BLaER1 treated with 17β-estradiol and CSF1 and Interleukin-3, amounts not matched to agents 10 nM and 100 nM (cell line): ENCODE measurements around the gene HJURP.

Source experiments
- H3K27ac ChIP-seq, 11 experiments: shearing (Covaris generic); formaldehyde crosslinking; 2 replicates each; pipeline ENCODE4 v1.8.1; 2022
- H3K27me3 ChIP-seq, 11 experiments: shearing (Covaris generic); formaldehyde crosslinking; 2 replicates each; pipeline ENCODE4 v1.8.1; 2022
- H3K36me3 ChIP-seq, 11 experiments: shearing (Covaris generic); formaldehyde crosslinking; 2 replicates each; pipeline ENCODE4 v1.8.1; 2022
- H3K4me1 ChIP-seq, 10 experiments: shearing (Covaris generic); formaldehyde crosslinking; 2 replicates each; pipeline ENCODE4 v1.8.1; 2022
- H3K4me2 ChIP-seq, 11 experiments: shearing (Covaris generic); formaldehyde crosslinking; 2 replicates each; pipeline ENCODE4 v1.8.1; 2022
- H3K4me3 ChIP-seq, 10 experiments: shearing (Covaris generic); formaldehyde crosslinking; 2 replicates each; pipeline ENCODE4 v1.8.1; 2022
- H3K9ac ChIP-seq, 11 experiments: shearing (Covaris generic); formaldehyde crosslinking; 2 replicates each; pipeline ENCODE4 v1.8.1; 2022
- H3K9me3 ChIP-seq, 11 experiments: shearing (Covaris generic); formaldehyde crosslinking; replicated peaks in 1 of 11; 2 replicates each; pipeline ENCODE4 v1.8.1; 2022
- H4K20me1 ChIP-seq, 11 experiments: shearing (Covaris generic); formaldehyde crosslinking; 2 replicates each; pipeline ENCODE4 v1.8.1; 2022
- Cebpa-rat ChIP-seq, 11 experiments: shearing (Covaris generic); IDR thresholded peaks; 2 replicates each; pipeline ENCODE4 v1.8.1; 2022

Gene HJURP

GRCh38 chr2:233852056-233852455 is 2.3 kb downstream of the HJURP start:
- Histone ChIP-seq H3K27ac (peak overlapping the region in 3 of 11 experiments; percentile 5 to 13 (median 10); a peak in 2 of 22 replicates), H4K20me1 (peaks cover 0 to 64% (median 50%) of the 10 kb centered on the region in 11 experiments; a peak in 16 of 22 replicates), H3K36me3 (peaks cover 0 to 65% (median 58%) of the 10 kb centered on the region in 11 experiments; a peak in 20 of 22 replicates)

GRCh38 chr2:233851169-233851568 is 3.2 kb downstream of the HJURP start:
- H3K4me1 ChIP-seq = peaks cover 23 to 71% (median 31%) of the 10 kb centered on the region in 10 experiments
- TF ChIP-seq Cebpa-rat (IDR thresholded peaks at IDR 0.05) = no peak

More at GRCh38 chr2:233852056-233852455, 2.3 kb downstream of the HJURP start:
- TF ChIP-seq Cebpa-rat (IDR thresholded peaks at IDR 0.05) = no peak
- H3K9ac ChIP-seq = peak overlapping the region in 9 of 11 experiments; percentile 25 to 95 (median 93); a peak in 14 of 22 replicates
- peaks cover 23 to 63% (median 26%) of the 10 kb centered on the region in 10 experiments for H3K4me1 ChIP-seq
- H3K9me3 ChIP-seq = peaks cover 0 to 13% (median 0%) of the 10 kb centered on the region in 11 experiments; a peak in 7 of 22 replicates
- peak overlapping the region; percentile 80 to 99 (median 92) for H3K4me2 ChIP-seq
- no peaks in the 10 kb centered on the region for H3K27me3 ChIP-seq
- H3K4me3 ChIP-seq = peak overlapping the region in 8 of 10 experiments; percentile 82 to 96 (median 88); a peak in 13 of 20 replicates

GRCh38 chr2:233850745-233851144 is 3.6 kb downstream of the HJURP start:
- peak overlapping the region in 1 of 11 experiments; percentile 0; a peak in 1 of 22 replicates for H3K4me2 ChIP-seq
- H3K4me1 ChIP-seq = peaks cover 23 to 71% (median 33%) of the 10 kb centered on the region in 10 experiments
- H3K27ac ChIP-seq = no peak overlapping the region
- H3K4me3 ChIP-seq = no peak overlapping the region
- peaks cover 0 to 78% (median 71%) of the 10 kb centered on the region in 11 experiments; a peak in 20 of 22 replicates for H3K36me3 ChIP-seq
- H3K9me3 ChIP-seq = peaks cover 0 to 7% (median 0%) of the 10 kb centered on the region in 11 experiments; a peak in 7 of 22 replicates
- no peak for TF ChIP-seq Cebpa-rat (IDR thresholded peaks at IDR 0.05)
- H4K20me1 ChIP-seq = peaks cover 0 to 77% (median 58%) of the 10 kb centered on the region in 11 experiments; a peak in 16 of 22 replicates
- no peaks in the 10 kb centered on the region for H3K27me3 ChIP-seq
- peak overlapping the region in 3 of 11 experiments; percentile 11 to 34 (median 15); a peak in 3 of 22 replicates for H3K9ac ChIP-seq

More at GRCh38 chr2:233851169-233851568, 3.2 kb downstream of the HJURP start:
- peak overlapping the region in 1 of 11 experiments; percentile 89; a peak in 1 of 22 replicates for H3K4me2 ChIP-seq
- peaks cover 0 to 73% (median 58%) of the 10 kb centered on the region in 11 experiments; a peak in 16 of 22 replicates for H4K20me1 ChIP-seq
- H3K9me3 ChIP-seq = peaks cover 0 to 10% (median 0%) of the 10 kb centered on the region in 11 experiments; a peak in 7 of 22 replicates
- H3K9ac ChIP-seq = peak overlapping the region in 1 of 11 experiments; percentile 11; a peak in 1 of 22 replicates
- no peaks in the 10 kb centered on the region for H3K27me3 ChIP-seq
- peaks cover 0 to 73% (median 67%) of the 10 kb centered on the region in 11 experiments; a peak in 20 of 22 replicates for H3K36me3 ChIP-seq
- no peak overlapping the region for H3K27ac ChIP-seq
- no peak overlapping the region for H3K4me3 ChIP-seq

- no peak overlapping the region for H3K4me3 ChIP-seq
- H3K27me3 ChIP-seq = no peaks in the 10 kb centered on the region
- peaks cover 23 to 67% (median 31%) of the 10 kb centered on the region in 10 experiments for H3K4me1 ChIP-seq
- peak overlapping the region in 1 of 11 experiments; percentile 34; a peak in 1 of 22 replicates for H3K9ac ChIP-seq
- H3K27ac ChIP-seq = no peak overlapping the region
- no peak overlapping the region for H3K4me2 ChIP-seq
- peaks cover 0 to 88% (median 82%) of the 10 kb centered on the region in 11 experiments; a peak in 20 of 22 replicates for H3K36me3 ChIP-seq
- peaks cover 0 to 87% (median 63%) of the 10 kb centered on the region in 11 experiments; a peak in 16 of 22 replicates for H4K20me1 ChIP-seq
- no peaks in the 10 kb centered on the region; a peak in 1 of 22 replicates for H3K9me3 ChIP-seq
- no peak for TF ChIP-seq Cebpa-rat (IDR thresholded peaks at IDR 0.05)
Observed at GRCh38 chr2:233849607-233850271, 4.6 kb downstream of the HJURP start.

- Histone ChIP-seq H3K27ac (no peak overlapping the region), H3K4me3 (no peak overlapping the region), H3K9ac (no peak overlapping the region), H4K20me1 (peaks cover 0 to 99% (median 74%) of the 10 kb centered on the region in 11 experiments; a peak in 16 of 22 replicates), H3K4me2 (no peak overlapping the region), H3K4me1 (peaks cover 17 to 60% (median 27%) of the 10 kb centered on the region in 10 experiments), H3K27me3 (no peaks in the 10 kb centered on the region), H3K36me3 (peaks cover 0 to 100% (median 96%) of the 10 kb centered on the region in 11 experiments; a peak in 21 of 22 replicates), H3K9me3 (no peaks in the 10 kb centered on the region)
- TF ChIP-seq Cebpa-rat (IDR thresholded peaks at IDR 0.05) = no peak
Observed at GRCh38 chr2:233848276-233848675, 6.1 kb downstream of the HJURP start.

GRCh38 chr2:233847248-233847898 is 7.0 kb downstream of the HJURP start:
- no peak overlapping the region for H3K4me3 ChIP-seq
- peaks cover 8 to 51% (median 18%) of the 10 kb centered on the region in 10 experiments for H3K4me1 ChIP-seq
- no peaks in the 10 kb centered on the region for H3K9me3 ChIP-seq
- H3K4me2 ChIP-seq = 0 out of 22 replicates have a peak overlapping the region, but pooled peaks of 1 of the 11 experiments have one; percentile 11
- H3K27me3 ChIP-seq = no peaks in the 10 kb centered on the region
- H3K36me3 ChIP-seq = peaks cover 4 to 100% (median 100%) of the 10 kb centered on the region in 11 experiments; a peak in 21 of 22 replicates
- H3K27ac ChIP-seq = no peak overlapping the region
- no peak for TF ChIP-seq Cebpa-rat (IDR thresholded peaks at IDR 0.05)
- H3K9ac ChIP-seq = no peak overlapping the region
- peaks cover 0 to 98% (median 82%) of the 10 kb centered on the region in 11 experiments; a peak in 16 of 22 replicates for H4K20me1 ChIP-seq

GRCh38 chr2:233846387-233847247 is 7.7 kb downstream of the HJURP start:
- Histone ChIP-seq H3K27ac (no peak overlapping the region), H3K36me3 (peaks cover 8 to 100% (median 100%) of the 10 kb centered on the region in 11 experiments; a peak in 21 of 22 replicates), H3K4me1 (peaks cover under 1 to 46% (median 10%) of the 10 kb centered on the region in 10 experiments; a peak in 18 of 20 replicates), H4K20me1 (peaks cover 0 to 96% (median 81%) of the 10 kb centered on the region in 11 experiments; a peak in 16 of 22 replicates), H3K4me2 (0 out of 22 replicates have a peak overlapping the region, but pooled peaks of 1 of the 11 experiments have one; percentile 11), H3K9ac (no peak overlapping the region), H3K4me3 (no peak overlapping the region), H3K9me3 (no peaks in the 10 kb centered on the region), H3K27me3 (no peaks in the 10 kb centered on the region)
- TF ChIP-seq Cebpa-rat (IDR thresholded peaks at IDR 0.05) = no peak
